Calu3 (cell line): ENCODE results near the gene WDR91. TPM values are rescaled to one million over a fixed set of nuclear protein-coding genes. Genes with fewer than 3 reads are reported as not detected.

Experiments
- BruUV-seq: library from RNA; stranded (reverse); fragments of 400-500 nt; replicated peaks from 2 replicates; lab custom pipeline; 2021; lab: Mats Ljungman, UMichigan
- CTCF ChIA-PET: fragments of 300-600 bp; sonication (Branson Sonifier 250); formaldehyde crosslinking; loops from one replicate; lab custom pipeline; 2022; ENCODE audit warnings: antibody characterized with exemption; lab: Charles Lee
- DNase-seq: peaks from one replicate; pipeline ENCODE4 v3.0.0; 2022
- H3K27ac Mint-ChIP-seq: one replicate; pipeline ENCODE4 v1.8.0; 2022; ENCODE audit warnings: mixed read lengths; ENCODE audit not compliant: unreplicated experiment
- H3K27me3 Mint-ChIP-seq: one replicate; pipeline ENCODE4 v1.8.0; 2022; ENCODE audit warnings: mixed read lengths; ENCODE audit not compliant: unreplicated experiment
- H3K36me3 Mint-ChIP-seq: one replicate; pipeline ENCODE4 v1.8.0; 2022; ENCODE audit warnings: mild to moderate bottlenecking, moderate library complexity, mixed read lengths; ENCODE audit not compliant: insufficient read depth, unreplicated experiment
- H3K4me1 Mint-ChIP-seq: one replicate; pipeline ENCODE4 v1.8.0; 2022; ENCODE audit warnings: mild to moderate bottlenecking, low read depth, mixed read lengths; ENCODE audit not compliant: unreplicated experiment
- H3K4me3 Mint-ChIP-seq: one replicate; pipeline ENCODE4 v1.8.0; 2022; ENCODE audit warnings: mild to moderate bottlenecking, low read depth, moderate library complexity, mixed read lengths; ENCODE audit not compliant: unreplicated experiment
- H3K9me3 Mint-ChIP-seq: one replicate; pipeline ENCODE4 v1.8.0; 2022; ENCODE audit warnings: low read depth, mixed read lengths; ENCODE audit not compliant: unreplicated experiment
- intact Hi-C: fragments of 100-400 bp; cut with micrococcal nuclease; formaldehyde crosslinking; loops from one replicate; pipeline ENCODE4 v1.10.0; 2022; ENCODE audit not compliant: unreplicated experiment
- total RNA-seq: library from RNA; stranded (reverse); gene quantifications from 2 replicates; pipeline ENCODE4 v1.2.3, GENCODE V29; 2022
- TF ChIP-seq, protein P1 (sequence below): fragments of 200-600 bp; IDR thresholded peaks from one replicate; pipeline ENCODE4 v1.8.0; 2022; ENCODE audit warnings: antibody characterized with exemption; ENCODE audit not compliant: unreplicated experiment

The WDR91 gene
- total RNA-seq, 1 experiment from 2014 or later, result 24.3 TPM

DNA sequence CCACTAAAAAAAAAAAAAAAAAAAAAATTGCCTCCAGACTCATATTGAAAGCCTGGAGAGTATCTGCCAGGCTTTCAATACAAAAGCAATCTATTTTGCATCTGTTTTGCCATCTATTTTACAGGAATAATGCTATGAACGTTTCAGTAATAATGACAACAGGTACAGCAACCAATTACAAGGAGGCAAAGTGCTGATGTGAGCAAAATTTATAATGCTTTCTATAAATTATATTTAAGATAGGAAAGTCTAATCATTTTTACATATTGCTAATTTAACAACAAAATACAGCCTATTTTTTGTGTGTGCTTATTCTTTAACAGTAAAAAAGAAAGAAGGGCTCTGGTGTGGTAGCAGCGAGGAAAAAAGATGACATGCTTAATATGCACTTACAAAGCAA lies 10.0 kb downstream of the WDR91 start:
- Mint-ChIP-seq H3K27me3 (no peaks in the 10 kb centered on the region), H3K4me1 (no peaks in the 10 kb centered on the region), H3K36me3 (peaks cover 7% of the 10 kb centered on the region), H3K27ac (no peak overlapping the region), H3K9me3 (no peaks in the 10 kb centered on the region), H3K4me3 (no peak overlapping the region)
- CTCF ChIA-PET, result no interaction called here
- DNase-seq, result no peak
- no TSS peak for BruUV-seq
- TF ChIP-seq, protein P1, sequence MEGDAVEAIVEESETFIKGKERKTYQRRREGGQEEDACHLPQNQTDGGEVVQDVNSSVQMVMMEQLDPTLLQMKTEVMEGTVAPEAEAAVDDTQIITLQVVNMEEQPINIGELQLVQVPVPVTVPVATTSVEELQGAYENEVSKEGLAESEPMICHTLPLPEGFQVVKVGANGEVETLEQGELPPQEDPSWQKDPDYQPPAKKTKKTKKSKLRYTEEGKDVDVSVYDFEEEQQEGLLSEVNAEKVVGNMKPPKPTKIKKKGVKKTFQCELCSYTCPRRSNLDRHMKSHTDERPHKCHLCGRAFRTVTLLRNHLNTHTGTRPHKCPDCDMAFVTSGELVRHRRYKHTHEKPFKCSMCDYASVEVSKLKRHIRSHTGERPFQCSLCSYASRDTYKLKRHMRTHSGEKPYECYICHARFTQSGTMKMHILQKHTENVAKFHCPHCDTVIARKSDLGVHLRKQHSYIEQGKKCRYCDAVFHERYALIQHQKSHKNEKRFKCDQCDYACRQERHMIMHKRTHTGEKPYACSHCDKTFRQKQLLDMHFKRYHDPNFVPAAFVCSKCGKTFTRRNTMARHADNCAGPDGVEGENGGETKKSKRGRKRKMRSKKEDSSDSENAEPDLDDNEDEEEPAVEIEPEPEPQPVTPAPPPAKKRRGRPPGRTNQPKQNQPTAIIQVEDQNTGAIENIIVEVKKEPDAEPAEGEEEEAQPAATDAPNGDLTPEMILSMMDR, result no peak
- intact Hi-C loops, result no loop called here

DNA sequence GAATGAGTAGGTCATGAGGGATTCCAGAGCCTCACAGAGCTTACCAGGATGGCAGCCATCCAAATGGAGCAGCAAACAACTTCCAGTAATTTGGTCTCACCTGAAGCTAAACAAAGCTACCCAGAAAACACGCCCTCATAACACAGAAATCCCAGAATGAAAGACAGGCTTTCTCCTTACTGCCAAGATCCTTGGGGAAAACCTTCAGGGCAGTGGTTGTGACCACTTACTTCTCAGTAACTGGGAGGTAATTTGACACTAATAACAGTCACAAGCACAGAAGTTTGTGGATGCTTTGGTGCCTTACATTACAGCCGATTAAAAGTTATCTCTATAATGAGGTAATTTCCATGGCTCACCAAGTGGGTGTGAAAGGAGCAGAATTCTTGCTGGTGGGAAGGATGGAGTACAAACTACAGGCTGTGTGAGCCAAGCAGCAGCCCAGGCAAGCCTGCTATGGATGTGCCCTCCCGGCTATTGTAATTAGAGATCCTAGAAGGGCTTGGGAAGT lies 10.4 kb downstream of the WDR91 start:
- no peaks in the 10 kb centered on the region for H3K27me3 Mint-ChIP-seq
- H3K36me3 Mint-ChIP-seq, result peaks cover 9% of the 10 kb centered on the region
- intact Hi-C loops, result no loop called here
- no peaks in the 10 kb centered on the region for H3K9me3 Mint-ChIP-seq
- TF ChIP-seq, protein P1, result no peak
- H3K4me3 Mint-ChIP-seq, result no peak overlapping the region
- no peaks in the 10 kb centered on the region for H3K4me1 Mint-ChIP-seq
- H3K27ac Mint-ChIP-seq, result no peak overlapping the region
- BruUV-seq, result no TSS peak
- CTCF ChIA-PET, result no interaction called here
- no peak for DNase-seq

DNA sequence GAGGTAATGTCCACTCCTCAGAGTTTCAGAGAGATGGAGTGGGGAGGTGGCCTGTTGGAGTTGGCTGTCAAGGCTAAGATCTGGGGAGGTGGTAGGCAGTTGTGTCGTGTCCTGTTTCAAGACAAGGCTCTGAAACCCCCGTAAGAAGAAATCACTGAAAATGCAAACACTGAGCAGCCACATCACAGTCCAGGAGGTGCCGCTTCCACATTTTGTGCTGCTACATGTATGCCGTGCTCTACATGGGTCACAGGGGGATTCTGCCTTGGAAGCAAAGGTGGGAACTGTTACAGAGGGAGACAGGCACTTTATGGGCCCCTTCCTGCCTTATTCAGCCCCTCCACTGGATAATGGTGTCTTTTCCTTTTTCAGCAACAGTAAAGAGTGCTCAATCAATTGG lies 11.9 kb downstream of the WDR91 start:
- TF ChIP-seq, protein P1, result no peak
- peaks cover 12% of the 10 kb centered on the region for H3K36me3 Mint-ChIP-seq
- no peak overlapping the region for H3K4me3 Mint-ChIP-seq
- intact Hi-C loops, result no loop called here
- no peak overlapping the region for H3K27ac Mint-ChIP-seq
- H3K4me1 Mint-ChIP-seq, result no peaks in the 10 kb centered on the region
- CTCF ChIA-PET, result no interaction called here
- BruUV-seq, result no TSS peak
- H3K9me3 Mint-ChIP-seq, result no peaks in the 10 kb centered on the region
- no peak for DNase-seq
- no peaks in the 10 kb centered on the region for H3K27me3 Mint-ChIP-seq

DNA sequence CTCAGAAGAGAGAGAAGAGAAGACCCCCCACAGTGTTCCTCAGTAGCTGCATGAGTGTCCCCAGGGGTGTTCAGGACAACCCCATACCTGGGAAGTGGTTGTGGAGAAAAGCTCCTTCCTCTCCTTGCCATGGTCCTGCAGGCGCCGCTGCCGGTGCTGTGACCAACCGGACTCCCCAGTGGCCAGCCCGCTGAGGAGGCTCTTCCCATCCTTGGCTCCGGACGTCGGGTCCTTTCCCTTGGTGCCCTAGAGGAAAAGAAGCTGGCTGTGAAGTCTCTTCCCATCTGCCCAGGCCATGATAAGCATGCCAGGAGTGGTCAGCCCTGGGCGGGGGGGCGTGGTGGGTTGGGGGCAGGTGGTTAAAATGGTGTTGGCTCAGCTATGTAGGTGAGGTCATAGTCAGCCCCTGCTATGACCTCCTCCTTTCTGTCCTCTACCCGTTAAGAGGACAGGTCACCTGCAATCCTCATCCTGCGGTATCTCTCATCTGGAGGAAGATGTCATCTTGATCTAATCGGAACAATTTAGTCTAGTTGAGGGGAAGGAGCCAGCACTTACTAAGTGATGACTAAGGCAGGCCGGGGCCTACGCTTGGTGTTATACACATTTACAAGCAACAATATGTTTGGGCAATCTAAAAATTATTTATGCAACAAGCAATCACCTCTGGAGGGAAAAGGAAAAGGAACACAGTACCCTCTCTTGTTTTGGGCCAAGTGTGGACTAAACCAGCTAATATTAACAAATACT lies 13.2 kb downstream of the WDR91 start:
- TF ChIP-seq, protein P1, result no peak
- Mint-ChIP-seq H3K27ac (no peak overlapping the region), H3K9me3 (no peaks in the 10 kb centered on the region), H3K4me3 (no peak overlapping the region), H3K4me1 (no peaks in the 10 kb centered on the region), H3K27me3 (no peaks in the 10 kb centered on the region), H3K36me3 (peaks cover 15% of the 10 kb centered on the region)
- no peak for DNase-seq
- CTCF ChIA-PET, result interaction anchor here (1.3 kb wide), 1 partner anchor 12 kb away, joined by 3 read pairs; no protein-coding TSS in a partner anchor
- BruUV-seq, result no TSS peak
- intact Hi-C loops, result no loop called here
